Fibroblast of gingiva (primary cell): ENCODE results near the gene CCAR1.
"Not testable (repeated sequence)": the region's sequence is repeated elsewhere in the genome, so short reads cannot be mapped to it uniquely, and the experiment has no call there.

Experiments used
- DNase-seq: peaks from one replicate; pipeline ENCODE4 v3.0.0-alpha.2; 2011; ENCODE audit warnings: low read depth

Gene CCAR1

GRCh38 chr10:68720793-68721672 lies at the start of gene CCAR1:
Gene CCAR1, plus strand, starts transcription at chr10:68721239. Its CDS starts 1,266 bp downstream, at chr10:68722505.
- peak; percentile 99 for DNase-seq

- no peak for DNase-seq
These were observed 36.6 kb upstream of the CCAR1 start for GRCh38 chr10:68684413-68684812.

- no peak for DNase-seq
These were observed 25.0 kb upstream of the CCAR1 start for GRCh38 chr10:68696018-68696417.

DNA sequence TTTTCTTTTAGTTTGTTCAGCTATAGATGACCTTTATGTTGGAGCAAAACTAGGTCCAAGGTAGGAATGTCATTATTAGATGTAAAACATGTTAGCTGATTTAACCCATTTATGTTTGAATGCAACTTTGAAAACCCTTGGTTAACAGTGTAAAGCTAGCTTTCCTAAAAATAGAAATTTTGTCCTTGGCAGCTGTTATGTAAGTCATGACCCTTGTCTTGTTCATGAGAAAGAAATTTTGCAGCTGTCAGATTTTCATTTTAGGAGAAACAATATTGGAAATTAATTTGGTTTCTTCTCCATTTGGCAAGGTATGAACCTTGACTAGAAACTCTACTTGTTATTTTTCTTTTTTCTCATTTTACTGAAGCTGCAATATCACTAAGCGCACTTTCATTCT lies 23.9 kb upstream of the CCAR1 start:
- DNase-seq = no peak

DNA sequence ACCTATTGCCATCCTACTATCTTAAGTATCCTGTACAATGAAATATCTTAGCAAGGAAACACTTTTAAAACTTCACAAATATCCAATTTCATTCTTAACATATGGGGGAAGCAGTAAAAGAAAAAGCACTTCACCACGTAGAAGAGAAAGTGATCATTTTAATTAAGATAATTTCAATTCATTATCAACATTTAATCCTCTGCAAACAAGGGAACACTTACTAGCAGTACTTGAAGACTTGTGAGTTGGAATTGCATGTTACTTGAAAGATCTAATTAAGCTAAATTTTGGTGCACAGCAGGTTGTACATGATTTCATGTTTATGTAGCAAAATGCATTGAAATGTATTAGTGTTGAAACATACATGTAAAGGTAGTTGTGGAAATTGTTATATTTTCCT lies 20.8 kb upstream of the CCAR1 start:
- DNase-seq = no peak

DNA sequence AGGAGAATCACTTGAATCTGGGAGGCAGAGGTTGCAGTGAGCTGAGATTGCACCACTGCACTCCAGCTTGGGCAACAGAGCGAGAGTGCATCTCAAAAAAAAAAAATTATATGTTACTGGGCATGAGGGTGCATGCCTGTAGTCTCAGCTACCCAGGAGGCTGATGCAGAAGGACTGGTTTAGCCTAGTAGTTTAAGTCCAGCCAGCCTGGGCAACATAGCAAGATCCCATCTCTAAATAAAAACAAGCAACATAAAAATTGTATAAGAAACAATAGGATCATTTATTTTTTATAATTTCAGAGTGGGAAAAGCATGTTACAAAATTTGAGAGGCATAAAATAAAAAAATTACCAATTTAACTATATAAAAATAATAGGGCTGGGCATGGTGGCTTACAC lies 15.5 kb upstream of the CCAR1 start:
- DNase-seq = no peak

DNA sequence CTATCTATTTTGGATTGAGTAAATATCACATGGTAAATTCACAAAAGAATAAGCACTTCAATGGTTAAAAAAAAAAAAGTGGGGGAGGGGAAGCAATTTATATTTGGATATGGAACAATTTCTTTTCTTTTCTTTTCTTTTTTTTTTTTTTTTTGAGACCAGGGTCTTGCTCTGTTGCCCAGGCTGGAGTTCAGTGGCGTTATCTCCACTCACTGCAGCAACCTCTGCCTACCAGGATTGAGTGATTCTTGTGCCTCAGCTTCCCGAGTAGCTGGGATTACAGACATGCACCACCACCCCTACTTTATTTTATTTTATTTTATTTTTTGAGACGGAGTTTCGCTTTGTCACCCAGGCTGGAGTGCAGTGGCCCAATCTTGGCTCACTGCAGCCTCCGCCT lies 12.1 kb upstream of the CCAR1 start:
- DNase-seq = not testable (repeated sequence)

GRCh38 chr10:68713065-68713464 lies 8.0 kb upstream of the CCAR1 start:
- DNase-seq = not testable (repeated sequence)

DNA sequence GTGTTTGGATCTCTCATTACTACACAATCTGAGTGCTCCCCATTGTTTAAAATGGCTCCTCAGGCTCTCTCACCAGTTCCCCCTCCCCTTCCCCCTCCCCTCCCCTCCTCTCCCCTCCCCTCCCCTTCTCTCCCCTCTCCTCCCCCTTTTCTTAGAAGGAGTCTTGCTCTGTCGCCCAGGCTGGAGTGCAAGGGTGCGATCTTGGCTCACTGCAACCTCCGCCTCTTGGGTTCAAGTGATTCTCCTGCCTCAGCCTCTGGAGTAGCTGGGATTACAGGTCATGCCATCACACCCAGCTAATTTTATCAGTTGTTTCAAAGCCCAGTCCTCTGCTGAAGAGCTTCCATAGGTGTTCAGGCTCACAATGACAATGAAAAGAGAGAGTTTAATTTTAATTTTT lies 3.6 kb upstream of the CCAR1 start:
- DNase-seq = no peak

- no peak for DNase-seq
These were observed 765 bp downstream of the CCAR1 start for GRCh38 chr10:68721673-68722335.

GRCh38 chr10:68725016-68725415 lies 4.0 kb downstream of the CCAR1 start:
- no peak for DNase-seq

- peak; percentile 9 for DNase-seq
These were observed 6.1 kb downstream of the CCAR1 start for GRCh38 chr10:68727146-68727545.

- no peak for DNase-seq
These were observed 11.6 kb downstream of the CCAR1 start for GRCh38 chr10:68732651-68733050.

- DNase-seq = no peak
These were observed 13.3 kb downstream of the CCAR1 start for GRCh38 chr10:68734349-68734748.

GRCh38 chr10:68735119-68735518 lies 14.1 kb downstream of the CCAR1 start:
- no peak for DNase-seq

DNA sequence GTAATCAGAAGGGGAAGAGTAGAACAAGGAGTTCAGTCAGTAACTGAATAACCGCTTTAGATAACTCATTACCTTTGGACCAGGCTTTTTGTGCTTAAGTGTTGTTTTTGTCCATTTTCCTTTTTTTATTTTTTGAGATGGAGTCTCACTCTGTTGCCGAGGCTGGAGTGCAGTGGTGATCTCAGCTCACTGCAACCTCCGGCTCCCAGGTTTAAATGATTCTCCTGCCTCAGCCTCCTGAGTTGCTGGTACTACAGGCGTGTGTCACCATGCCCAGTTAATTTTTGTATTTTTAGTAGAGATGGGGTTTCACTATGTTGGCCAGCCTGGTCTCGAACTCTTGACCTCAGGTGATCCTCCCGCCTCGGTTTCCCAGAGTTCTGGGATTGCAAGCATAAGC lies 14.7 kb downstream of the CCAR1 start:
- DNase-seq = not testable (repeated sequence)

GRCh38 chr10:68740676-68741075 lies 19.6 kb downstream of the CCAR1 start:
- not testable (repeated sequence) for DNase-seq

DNA sequence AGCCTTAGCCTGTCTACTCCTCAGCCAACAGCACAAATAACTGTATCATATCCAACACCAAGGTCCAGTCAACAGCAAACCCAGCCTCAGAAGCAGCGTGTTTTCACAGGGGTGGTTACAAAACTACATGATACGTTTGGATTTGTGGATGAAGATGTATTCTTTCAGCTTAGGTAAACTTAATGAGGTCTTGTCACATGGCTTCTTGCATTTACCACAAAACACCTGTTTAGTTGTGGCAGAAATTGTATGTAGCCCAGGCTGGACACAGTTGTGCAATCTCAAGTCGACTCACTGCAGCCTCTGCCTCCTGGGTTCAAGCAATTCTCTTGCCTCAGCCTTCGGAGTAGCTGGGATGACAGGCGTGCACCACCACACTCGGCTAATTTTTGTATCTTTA lies 21.4 kb downstream of the CCAR1 start:
- no peak for DNase-seq

DNA sequence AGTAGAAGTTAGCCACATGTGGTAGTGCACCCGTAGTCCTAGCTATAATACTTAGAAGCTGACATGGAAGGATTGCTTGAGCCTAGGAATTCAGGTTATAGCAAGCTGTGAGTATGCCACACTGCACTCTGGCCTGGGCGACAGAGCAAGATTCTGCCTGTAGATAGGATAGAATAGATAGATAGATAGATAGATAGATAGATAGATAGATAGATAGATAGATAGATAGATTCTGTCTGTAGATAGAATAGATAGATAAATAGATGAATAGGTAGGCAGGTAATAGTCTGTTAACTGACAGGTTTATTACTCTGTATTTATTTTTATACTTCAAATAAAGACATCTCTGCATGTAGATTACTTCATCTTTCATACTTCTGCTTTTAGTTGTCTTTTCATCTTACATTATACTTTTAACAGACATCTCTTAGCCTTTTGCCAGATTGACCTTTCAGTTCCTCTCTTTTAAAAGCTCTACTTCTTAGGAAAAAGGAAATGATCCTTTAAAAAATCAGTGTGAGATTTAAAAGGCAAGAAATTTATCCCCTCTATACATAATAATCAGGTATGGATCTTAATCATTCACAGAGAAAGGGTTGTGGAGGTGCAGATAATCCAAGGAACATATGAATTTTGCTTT lies 31.8 kb downstream of the CCAR1 start:
- DNase-seq = no peak

- no peak for DNase-seq
These were observed 35.2 kb downstream of the CCAR1 start for GRCh38 chr10:68756246-68756645.

DNA sequence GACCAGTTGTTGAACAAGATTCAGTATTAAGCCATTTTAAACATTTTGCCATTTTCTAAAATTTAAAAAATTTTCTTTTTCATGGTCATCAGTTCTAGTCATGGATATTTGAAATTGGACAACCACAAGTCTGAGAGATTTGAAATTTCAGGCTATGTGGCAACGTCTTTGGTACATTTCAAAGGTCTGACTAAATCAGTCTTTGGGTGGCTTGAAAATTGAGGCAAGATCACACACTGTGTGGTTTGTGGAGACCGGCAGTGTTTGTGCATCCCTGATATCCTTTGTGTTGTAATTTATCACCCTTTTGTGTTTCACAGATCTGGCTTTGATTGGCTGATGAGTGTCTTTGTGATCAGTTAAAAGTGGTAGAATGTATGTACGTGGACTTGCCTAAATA lies 35.7 kb downstream of the CCAR1 start:
- DNase-seq = peak; percentile 14

DNA sequence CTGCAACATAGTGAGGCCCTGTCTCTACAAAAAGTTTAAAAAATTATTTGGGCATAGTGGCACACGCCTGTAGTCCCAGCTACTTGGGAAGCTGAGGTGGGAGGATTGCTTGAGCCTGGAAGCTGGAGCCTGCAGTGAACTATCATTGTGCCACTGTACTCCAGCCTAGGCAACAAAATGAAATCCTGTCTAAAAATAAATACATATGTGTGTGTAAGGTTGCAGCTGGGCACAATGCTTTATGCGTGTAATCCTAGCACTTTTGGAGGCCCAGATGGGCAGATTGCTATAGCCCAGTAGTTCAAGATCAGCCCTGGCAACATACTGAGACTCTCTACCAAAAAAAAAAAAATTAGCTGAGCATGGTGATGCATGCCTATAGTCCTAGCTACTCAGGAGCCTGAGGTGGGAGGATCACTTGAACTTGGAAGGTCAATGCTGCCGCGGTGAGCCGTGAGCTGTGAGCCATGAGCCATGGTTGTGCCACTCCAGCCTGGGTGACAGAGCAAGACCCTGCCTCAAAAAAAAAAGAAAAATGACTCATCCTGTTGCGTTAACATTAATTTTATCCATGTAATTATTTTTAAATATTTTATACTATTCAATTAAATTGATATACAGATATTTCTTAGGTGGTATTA lies 38.3 kb downstream of the CCAR1 start:
- DNase-seq = no peak
